GM21576 (cell line): ENCODE results near the gene LUZP2.

Experiments
- ATAC-seq: cut with Tn5 transposase; IDR thresholded peaks from one replicate; pipeline ENCODE4 v1.9.1; 2021; ENCODE audit warnings: mild to moderate bottlenecking, moderate library complexity; ENCODE audit not compliant: unreplicated experiment

Gene LUZP2

DNA sequence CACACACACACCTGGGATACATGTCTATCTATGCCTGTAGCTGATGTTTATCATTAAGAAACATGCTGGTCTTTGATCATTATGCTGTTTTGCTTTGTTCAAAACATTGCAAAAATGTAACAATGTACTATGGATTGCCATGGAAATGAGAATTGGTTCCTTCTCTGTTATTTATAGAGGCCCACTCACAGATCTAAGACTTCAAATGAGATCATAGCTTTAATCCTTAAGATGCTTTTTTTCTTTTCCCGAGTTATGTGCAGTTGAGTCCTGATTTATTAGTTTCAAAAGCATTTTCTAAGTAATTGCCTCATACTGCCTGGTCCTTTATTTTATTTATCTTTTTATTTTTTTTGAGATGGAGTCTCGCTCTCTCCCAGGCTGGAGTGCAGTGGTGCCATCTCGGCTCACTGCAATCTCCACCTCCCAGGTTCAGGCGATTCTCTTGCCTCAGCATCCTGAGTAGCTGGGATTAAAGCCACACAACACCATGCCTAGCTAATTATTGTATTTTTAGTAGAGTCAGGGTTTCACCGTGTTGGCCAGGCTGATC lies 131.4 kb downstream of the LUZP2 start:
- no peak for ATAC-seq

DNA sequence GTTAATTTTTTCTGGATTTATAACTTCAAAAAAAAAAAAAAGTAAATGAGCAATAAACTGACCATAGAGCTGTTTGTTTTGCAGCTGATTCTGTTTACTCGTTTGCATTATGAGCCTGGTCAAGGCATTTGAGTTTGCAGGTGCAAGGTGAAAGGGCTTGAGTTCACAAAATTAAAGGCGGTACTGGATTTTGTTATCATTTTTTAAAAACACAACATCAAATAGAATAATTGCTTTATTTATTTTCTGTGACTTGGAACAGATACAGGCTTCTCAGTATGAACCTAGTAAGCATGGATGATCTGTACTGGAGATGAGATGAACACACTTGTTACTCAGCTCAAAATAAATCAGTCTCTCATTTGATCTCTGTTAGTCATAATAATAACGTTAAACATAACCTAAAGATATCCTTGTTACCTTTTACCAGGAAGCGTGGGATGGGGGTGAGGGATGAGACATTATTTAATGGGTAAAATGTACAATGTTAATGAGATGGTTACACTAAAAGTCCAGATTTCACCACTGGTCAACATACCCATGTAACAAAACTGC lies 137.8 kb downstream of the LUZP2 start:
- no peak for ATAC-seq

DNA sequence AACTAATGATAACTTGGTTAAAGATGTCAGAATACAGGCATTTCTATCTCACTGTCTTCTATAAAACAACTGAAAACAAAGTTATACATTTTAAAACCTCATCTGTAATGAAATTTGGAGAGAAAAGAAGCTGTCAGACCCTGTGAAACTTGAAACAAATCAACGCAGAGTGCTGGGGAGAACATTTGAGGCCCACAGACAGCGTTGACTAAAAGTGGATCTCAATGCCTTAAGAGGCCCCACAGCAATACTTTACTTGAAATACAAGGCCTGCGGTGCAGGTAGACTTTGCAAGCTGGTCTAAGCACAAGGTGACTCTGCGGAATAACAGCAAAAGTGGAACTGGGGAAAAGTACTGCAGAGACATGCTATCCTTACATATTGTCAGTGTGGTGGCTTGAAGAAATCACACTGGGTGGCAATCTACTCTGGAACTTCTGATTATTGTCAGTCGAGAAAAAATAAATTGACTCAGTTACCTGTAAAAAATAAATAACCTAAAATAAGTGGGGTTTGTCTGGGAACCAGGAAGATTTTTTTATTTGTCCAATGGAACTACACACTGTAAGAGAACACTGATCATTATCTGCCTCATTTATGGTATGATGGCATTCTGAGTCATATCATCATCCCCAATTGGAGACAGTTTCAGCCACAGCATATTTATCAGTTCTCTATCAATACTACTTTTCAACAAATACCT lies 138.9 kb downstream of the LUZP2 start:
- no peak for ATAC-seq

DNA sequence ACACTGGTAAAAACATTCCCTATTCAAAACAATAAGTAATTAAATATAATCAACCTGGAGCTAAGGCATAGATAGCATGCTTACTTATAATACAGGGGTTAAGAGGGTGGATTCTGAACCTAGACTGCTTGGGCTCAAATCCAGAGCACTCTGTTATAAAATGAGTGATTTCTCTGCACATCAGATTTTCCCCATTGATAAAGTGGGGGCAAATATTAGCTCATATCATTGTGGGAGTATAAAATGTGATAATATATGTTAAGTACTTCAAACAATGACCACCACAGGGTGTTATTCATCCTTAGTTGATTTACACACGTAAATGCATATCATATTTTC lies 139.4 kb downstream of the LUZP2 start:
- ATAC-seq, result no peak

DNA sequence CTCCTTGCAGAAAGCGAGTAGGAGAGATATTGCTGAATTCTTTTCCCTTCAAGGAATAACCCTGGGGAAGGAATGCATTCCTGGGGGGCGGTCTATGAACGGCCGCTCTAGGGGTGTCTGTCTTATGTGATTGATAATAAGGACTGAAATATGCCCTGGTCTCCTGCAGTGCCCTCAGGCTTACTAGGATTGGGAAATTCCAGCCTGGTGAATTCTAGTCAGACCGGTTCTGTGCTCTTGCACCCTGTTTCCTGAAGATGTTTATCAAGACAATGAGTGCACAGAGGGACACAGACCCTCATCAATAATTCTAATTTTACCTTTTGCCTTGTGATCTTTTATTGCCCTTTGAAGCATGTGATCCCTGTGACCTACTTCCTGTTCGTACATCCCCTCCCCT lies 140.7 kb downstream of the LUZP2 start:
- ATAC-seq, result no peak

DNA sequence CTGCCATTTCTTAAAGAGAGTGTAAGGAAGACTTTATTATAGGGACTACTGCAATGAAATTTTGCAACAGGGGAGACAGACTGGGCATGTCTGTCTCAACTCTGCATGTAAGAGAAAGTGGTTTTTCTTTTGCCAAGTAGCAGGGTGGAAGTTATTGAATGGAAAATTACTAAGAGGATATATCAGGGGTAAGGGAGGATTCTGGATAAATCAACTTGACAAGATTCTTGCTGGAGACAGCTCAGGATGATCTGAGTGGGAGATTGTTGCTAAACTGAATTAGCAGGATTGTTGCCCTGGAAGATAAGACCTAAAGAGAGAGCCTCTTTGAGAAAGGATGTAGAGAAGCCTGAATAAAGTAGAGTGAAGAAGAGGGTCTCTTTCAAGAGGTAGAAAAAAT lies 145.8 kb downstream of the LUZP2 start:
- no peak for ATAC-seq

DNA sequence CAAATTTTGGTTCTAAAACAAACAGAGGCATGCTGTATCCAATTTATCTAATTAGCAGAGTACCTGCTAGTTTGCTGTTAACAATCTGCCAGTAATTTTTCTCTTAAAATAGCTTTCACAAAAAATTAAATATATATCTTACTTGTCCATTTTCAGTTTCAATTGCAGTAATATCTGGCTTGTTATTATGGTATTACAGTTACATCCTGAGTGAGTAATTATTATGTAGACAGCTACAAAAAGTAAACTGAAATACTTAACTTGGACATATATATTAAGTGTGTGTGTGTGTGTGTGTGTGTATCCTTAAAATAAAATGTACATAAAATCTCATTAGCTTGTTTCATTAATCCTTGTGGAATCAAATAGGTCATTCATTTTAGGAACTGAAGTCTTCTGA lies 148.7 kb downstream of the LUZP2 start:
- no peak for ATAC-seq

DNA sequence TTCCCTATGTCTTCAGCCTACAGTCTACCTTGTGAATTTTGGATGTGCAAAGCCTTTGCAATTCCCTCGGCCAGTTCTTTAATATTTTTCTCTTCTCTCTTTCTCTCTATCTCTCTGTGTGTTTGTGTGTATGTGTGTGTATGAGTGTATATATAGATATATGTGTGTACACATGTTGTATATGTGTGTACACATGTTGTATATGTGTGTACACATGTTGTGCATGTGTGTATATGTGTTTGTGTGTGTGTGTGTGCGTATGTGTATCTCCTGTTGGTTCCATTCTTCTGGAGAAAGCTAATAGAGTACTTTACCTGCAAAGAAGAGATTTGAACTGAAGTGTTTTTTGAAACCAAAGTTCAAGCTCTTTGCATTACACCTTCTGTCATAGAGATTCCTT lies 155.0 kb downstream of the LUZP2 start:
- no peak for ATAC-seq

DNA sequence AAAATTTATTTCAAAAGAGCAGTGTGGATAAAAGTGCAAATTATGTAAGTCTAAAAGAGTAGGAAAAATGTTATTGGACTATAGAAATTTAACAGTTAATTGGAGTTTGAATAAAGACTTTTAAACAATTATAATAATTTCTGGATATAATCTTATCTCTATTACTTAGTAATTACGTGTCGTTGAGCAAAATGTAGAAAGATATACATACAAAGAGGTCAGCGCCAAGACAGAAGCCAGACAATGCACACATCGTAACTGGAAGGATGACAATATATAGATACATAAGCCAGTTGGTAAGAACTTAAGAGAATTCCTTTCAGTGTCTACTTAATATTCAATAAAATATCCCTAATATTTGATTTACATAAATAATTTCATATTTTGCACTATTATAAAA lies 157.0 kb downstream of the LUZP2 start:
- ATAC-seq, result no peak

DNA sequence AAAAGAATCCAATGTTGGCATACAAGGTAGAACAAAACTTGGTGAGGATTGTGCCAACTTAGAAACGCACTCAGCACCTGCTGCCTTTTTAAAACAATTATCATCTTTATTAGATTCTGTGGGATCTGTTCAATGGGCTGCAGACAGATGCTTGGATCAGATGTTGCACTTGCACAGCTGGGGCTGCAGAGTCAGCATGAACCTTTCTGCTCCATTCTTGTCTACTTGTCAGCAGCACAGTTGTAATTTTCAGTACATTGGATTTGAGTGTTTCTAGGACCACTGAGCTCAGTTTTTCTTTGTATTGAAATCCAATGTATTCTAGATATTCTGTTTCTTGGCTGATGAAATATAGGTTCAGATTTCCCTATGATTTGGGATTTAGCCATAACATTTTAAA lies 164.5 kb downstream of the LUZP2 start:
- no peak for ATAC-seq

DNA sequence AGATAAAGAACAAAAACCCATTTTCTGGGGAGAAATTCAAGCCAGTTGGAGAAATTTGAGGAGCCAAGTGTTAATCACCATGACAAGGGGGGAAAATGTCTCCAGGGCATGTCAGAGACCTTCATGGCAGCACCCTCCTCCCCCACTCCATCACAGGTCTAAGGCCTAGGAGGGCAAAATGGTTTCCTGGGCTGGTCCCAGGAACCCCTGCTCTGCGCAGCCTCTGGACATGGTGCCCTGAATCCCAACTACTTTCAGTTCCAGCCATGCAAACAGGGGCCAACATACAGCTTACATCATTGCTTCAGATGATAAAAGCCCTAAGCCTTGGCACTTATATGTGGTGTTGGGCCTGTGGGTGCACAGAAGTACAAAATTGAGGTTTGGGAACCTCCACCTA lies 167.5 kb downstream of the LUZP2 start:
- ATAC-seq, result no peak

DNA sequence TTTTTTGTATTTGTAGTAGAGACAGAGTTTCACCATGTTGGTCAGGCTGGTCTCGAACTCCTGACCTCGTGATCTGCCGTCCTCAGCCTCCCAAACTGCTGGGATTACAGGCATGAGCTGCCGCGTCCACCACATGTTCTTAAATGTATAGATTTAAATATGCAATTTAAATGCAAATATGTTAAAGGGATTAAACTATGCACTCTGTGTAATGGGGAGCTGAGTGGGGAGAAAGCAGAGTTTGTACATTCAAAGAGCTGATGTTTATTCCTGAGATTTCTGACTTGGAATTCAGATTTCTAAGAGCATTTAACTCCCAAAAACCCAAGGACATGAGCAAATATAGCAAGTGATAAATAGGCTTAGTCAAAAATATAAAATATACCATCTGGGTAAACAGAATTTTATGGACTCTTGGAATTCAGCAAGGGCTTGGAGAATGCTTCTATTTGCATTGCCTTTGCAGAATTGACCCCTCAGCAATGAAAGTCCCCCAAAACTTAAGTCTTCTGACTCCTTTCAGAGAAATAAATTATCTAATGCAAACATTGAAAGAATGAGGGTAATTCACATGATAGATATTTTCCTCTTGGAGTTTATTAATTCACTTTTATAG lies 170.6 kb downstream of the LUZP2 start:
- ATAC-seq, result no peak

DNA sequence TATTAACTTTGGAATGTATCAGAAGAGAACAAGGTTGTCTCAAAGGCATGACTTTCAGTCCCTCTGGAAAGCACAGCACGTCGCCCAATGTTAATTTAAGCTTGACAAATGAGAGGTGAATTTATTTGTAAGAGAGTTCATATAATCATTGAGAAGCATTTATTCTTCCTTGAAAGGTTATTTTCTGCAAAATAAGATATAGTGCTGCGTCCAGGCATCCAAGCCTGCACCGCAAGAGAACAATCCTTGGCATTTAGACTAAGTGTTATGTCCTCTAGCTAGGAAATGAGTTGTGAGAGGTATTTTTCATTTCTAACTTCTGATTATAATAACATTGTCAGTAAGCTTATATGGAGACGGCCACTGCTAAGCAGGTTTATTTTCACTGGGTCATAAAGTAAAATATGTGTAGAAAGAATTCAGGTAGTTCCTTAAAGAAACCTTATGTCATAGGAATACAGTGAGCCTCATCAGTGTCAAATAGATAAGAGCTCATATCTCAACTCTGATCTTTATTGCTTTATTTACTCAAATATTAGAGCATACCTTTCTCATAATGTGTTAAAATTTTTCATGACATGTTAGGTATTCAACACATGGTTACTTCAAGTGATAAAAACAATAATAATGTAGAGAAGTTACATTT lies 182.0 kb downstream of the LUZP2 start:
- no peak for ATAC-seq

DNA sequence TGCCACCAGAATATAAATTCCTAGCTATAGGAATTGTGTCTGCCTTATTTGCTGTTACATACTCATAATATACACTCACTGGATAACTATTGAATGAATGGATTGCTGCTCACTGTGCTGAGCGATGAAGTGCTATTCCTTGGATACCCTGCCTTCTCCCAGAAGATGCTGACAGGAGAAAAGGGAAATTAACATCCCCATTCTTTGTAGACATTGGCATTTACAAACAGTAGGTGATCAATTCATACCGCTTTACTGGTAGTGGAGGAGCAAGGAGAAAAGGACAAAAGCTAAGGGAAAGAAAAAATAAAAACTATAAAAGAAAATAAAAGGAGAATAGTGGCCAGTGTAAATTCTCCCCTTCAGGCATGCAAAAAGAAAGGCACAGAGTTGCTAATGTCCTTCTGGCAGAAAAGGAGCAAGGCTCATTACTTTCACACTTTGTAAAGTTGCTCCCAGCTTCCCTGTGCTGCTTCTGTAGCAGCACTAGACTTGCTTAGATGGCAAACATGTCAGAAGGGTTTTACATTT lies 183.0 kb downstream of the LUZP2 start:
- no peak for ATAC-seq

DNA sequence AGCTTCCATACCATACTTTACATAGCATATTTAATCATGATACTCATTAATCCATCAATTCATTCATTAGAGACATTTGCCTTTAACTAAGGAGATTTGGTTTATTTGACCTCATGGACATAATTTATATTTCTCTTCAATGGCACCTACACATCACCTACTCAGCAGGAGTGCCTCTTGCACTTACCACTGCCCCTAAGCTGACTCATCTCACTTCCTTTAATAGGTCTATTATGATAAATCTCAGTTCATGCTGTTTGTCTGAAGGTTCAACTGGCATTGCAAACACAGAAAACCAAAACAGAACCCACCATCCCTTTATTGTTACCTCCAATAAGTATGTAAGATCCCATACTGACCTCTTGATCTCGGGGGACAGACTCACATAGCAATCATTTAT lies 186.7 kb downstream of the LUZP2 start:
- no peak for ATAC-seq

DNA sequence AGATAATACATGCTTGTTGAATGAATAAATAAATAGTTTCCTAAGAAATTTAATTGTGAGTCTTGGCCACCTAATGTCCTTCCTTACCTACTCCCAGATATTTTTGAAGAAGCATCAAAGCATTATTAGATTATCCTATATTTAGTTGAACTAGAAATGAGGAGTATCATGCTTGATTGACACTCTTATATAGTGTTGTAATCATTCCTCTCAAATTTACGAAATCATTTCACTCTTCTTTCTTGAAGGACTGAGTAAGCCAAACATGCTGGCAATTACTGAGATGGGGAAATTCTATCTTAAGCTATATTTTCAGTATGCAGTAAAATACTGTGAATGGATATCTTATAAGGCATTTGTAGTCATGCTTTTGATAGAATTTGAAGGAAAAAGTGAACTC lies 189.0 kb downstream of the LUZP2 start:
- no peak for ATAC-seq

DNA sequence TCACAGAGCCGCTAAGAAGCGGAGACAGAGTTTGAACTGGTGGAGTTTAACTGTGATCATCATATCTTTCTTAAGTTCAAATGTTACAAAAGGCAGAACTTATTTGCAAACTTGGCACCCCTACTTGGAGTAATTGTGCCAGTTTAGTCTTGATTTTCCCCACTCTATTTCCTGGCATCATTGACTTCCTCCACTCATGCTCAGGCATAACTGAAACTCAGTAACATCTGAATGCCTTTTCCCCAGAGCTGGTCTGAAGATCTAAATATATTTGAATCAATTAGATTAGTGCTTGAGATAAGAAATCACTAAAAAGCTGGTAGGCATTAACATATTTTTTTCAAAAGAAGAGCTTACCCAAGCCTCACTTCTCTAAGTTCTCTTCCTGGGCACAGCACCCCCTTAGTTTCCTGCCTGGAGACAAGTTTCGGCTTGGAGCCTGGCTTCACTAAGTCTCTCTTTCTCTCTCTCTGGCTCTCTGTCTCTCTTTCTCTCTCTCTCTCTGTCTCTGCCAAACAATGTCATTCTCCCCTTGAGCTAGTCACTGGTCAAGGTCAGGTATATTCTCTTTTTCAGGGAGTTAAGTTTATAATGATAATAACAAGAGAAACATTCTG lies 190.8 kb downstream of the LUZP2 start:
- no peak for ATAC-seq

DNA sequence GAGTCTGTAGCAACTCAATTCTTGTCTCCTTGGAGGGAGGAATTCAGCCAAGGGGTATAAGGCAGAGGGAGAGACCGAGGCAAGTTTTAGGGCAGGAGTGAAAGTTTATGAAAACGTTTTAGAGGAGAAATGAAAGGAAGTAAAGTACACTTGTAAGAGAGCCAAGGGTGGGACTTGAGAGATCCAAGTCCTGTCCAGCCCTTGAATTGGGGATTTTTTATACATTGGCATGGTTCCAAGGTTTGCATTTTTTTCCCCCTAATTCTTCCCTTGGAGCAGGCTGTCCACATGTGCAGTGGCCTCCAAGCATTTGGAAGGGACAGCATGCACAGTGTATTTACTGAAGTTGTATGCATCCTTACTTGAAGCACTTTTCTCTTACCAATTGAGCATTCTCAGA lies 192.1 kb downstream of the LUZP2 start:
- no peak for ATAC-seq

DNA sequence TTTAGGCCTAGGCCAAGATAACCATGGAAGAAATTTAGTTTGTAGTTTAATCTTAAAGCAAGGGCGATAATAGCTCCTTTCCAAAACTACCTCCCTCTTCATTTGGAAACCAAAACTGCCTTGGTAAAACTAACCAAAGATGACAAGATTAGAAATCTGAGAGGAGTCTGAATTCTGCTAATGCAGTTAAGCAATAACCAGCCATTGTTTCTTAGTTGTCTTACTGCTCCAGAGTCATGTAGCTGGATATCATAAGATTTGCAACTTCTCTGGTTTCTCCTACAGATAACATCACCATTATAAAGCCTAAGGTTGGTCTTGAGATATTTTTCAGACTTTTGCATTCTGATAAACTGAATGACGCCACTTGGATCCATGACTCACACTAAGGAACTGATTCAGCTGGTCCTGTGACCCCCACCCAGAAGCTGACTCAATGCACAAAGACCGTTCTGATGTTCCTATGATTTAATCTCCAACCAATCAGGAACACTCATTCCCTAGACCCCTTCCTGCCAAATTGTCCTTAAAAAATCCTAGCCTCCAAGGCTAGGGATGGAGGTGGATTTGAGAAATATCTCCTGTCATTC lies 200.8 kb downstream of the LUZP2 start:
- ATAC-seq, result no peak

DNA sequence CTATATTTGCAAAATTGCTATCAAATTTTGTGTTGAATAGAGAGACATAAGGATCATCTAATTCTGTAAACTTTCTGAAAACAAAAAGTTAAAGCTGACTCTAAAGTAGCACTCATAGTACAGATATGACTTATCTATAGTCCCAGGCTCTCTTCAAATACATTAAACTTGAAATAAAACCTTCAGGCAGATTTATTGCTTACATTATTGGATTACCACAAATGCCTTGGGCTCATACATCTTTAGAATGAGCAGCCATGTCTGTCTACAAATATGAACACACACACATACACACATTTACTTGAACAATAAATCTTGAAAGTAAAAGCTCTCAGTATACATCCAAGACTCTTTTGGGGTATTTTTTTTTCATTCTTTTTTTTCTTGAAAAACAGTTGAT lies 207.9 kb downstream of the LUZP2 start:
- ATAC-seq, result no peak

DNA sequence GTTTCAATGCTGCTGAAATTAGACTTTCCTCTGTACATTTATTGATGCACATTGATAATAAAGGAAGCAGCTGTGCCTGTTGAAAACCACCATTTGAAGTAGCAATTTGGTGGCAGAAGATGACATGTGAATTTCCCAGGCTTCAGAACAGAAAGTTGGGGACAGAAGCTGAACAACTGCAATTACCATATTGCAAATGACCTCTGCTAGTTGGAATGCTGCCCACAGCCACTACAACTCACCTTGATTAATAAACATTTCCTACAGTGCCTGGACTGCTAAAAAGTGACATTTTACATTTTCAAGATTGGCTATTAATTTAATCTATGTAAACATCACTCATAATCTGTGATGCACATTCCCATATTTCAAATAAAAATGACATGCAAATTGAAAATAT lies 208.6 kb downstream of the LUZP2 start:
- ATAC-seq, result no peak
